Thyroid gland (tissue), 4 donors: Measurements from ENCODE around the gene DISC1.

ENCODE experiments used
- POLR2A ChIP-seq, 2 donors: fragments of 450-650 bp; IDR thresholded peaks; one replicate each; pipeline ENCODE4 v1.6.1; 2017; ENCODE audit warnings: antibody characterized with exemption in 2 of 2, mild to moderate bottlenecking in 2 of 2, moderate library complexity in 1 of 2
- TF ChIP-seq, protein P1 (sequence below), 6 experiments: fragments of 200-600 bp in 3 of 6; fragments of 450-650 bp in 3 of 6; sonication (generic) in 3 of 6; IDR thresholded peaks; one replicate each; pipeline ENCODE4 v1.5.1; 2016 to 2019; ENCODE audit warnings: antibody characterized with exemption in 6 of 6, mild to moderate bottlenecking in 2 of 6, inconsistent platforms in 1 of 6, moderate library complexity in 1 of 6

DNA sequence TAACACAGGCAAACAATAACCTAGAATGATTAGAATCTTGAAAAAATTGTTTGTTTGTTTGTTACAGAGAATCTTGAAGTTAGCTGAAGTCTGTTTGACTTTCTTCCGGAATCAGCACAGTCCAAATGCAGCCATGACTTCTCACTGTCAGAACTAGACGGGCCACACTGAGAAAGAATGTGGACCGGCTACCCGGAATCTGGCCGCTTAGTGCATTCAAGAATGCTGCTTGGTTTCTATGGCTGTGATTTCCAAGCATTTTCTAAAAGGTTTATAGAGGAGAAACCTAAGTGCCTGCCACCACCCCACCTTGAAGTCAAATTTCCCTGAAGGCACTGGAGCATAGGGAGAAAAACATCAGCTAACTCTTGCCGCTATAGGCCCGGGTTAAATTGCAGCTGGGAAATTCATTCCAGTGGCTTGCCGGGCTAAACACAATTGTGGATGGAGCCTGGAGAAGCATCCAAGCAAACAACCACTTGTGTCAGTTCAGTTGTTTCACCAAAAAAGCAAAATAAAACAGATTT is 231.1 kb downstream of the DISC1 start:
- TF ChIP-seq POLR2A (IDR thresholded peaks at IDR 0.05), result no peak
- TF ChIP-seq, protein P1, sequence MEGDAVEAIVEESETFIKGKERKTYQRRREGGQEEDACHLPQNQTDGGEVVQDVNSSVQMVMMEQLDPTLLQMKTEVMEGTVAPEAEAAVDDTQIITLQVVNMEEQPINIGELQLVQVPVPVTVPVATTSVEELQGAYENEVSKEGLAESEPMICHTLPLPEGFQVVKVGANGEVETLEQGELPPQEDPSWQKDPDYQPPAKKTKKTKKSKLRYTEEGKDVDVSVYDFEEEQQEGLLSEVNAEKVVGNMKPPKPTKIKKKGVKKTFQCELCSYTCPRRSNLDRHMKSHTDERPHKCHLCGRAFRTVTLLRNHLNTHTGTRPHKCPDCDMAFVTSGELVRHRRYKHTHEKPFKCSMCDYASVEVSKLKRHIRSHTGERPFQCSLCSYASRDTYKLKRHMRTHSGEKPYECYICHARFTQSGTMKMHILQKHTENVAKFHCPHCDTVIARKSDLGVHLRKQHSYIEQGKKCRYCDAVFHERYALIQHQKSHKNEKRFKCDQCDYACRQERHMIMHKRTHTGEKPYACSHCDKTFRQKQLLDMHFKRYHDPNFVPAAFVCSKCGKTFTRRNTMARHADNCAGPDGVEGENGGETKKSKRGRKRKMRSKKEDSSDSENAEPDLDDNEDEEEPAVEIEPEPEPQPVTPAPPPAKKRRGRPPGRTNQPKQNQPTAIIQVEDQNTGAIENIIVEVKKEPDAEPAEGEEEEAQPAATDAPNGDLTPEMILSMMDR (IDR thresholded peaks at IDR 0.05), result no peak
